Activated T-helper 1 cell treated with Interleukin-2 at 50 U/mL for 16 hours (primary cell): ENCODE data around the gene SLC6A12.

Source experiments
- DNase-seq: peaks from one replicate; pipeline ENCODE4 v3.0.0-alpha.2; 2020; ENCODE audit warnings: low read depth

Gene SLC6A12

GRCh38 chr12:177336-177979, 36.5 kb downstream of the SLC6A12 start:
- no peak for DNase-seq

- no peak for DNase-seq
Observed at GRCh38 chr12:176321-177181, 37.4 kb downstream of the SLC6A12 start.

GRCh38 chr12:175759-176158, 38.2 kb downstream of the SLC6A12 start:
- no peak for DNase-seq

GRCh38 chr12:175250-175649, 38.7 kb downstream of the SLC6A12 start:
- no peak for DNase-seq

GRCh38 chr12:174596-174995, 39.4 kb downstream of the SLC6A12 start:
- DNase-seq, result no peak

- no peak for DNase-seq
Observed at GRCh38 chr12:174124-174523, 39.8 kb downstream of the SLC6A12 start.

GRCh38 chr12:172732-173161, 41.2 kb downstream of the SLC6A12 start:
- no peak for DNase-seq

GRCh38 chr12:171743-172676, 41.9 kb downstream of the SLC6A12 start:
- no peak for DNase-seq

GRCh38 chr12:171276-171675, 42.7 kb downstream of the SLC6A12 start:
- no peak for DNase-seq

GRCh38 chr12:170371-171225, 43.4 kb downstream of the SLC6A12 start:
- DNase-seq, result no peak

- DNase-seq, result no peak
Observed at GRCh38 chr12:169528-170370, 44.2 kb downstream of the SLC6A12 start.

- DNase-seq, result no peak
Observed at GRCh38 chr12:168763-169525, 45.0 kb downstream of the SLC6A12 start.

GRCh38 chr12:167959-168600, 45.9 kb downstream of the SLC6A12 start:
- no peak for DNase-seq

GRCh38 chr12:166425-167075, 47.4 kb downstream of the SLC6A12 start:
- DNase-seq, result no peak

- DNase-seq, result no peak
Observed at GRCh38 chr12:165862-166368, 48.0 kb downstream of the SLC6A12 start.

- no peak for DNase-seq
Observed at GRCh38 chr12:164207-164606, 49.8 kb downstream of the SLC6A12 start.

- no peak for DNase-seq
Observed at GRCh38 chr12:163406-163986, 50.5 kb downstream of the SLC6A12 start.
